Stimulated activated effector memory CD8-positive, alpha-beta T cell treated with anti-CD3 and anti-CD28 coated beads, Interleukin-12 subunit alpha, Interleukin-12 subunit beta, amount 100 ng/mL, for 72 hours (primary cell): Measurements from ENCODE around the gene OTX2.

Source experiments
- ATAC-seq: fragments of 150-1000 bp; cut with Tn5 transposase; 2 replicates; pipeline ENCODE4 v1.10.0; 2021
- DNase-seq, 2 donors: peaks; one replicate each; pipeline ENCODE4 v3.0.0; 2021 to 2022; ENCODE audit warnings: low spot score in 2 of 2
- H3K27ac Mint-ChIP-seq: one replicate; pipeline ENCODE4 v1.8.0; 2022; ENCODE audit warnings: mild to moderate bottlenecking, mixed read lengths
- H3K36me3 Mint-ChIP-seq: one replicate; pipeline ENCODE4 v1.8.0; 2022; ENCODE audit warnings: mild to moderate bottlenecking, mixed read lengths
- H3K4me1 Mint-ChIP-seq: one replicate; pipeline ENCODE4 v1.8.0; 2022; ENCODE audit warnings: mixed read lengths
- H3K4me3 Mint-ChIP-seq: one replicate; pipeline ENCODE4 v1.8.0; 2022; ENCODE audit warnings: mild to moderate bottlenecking, mixed read lengths
- H3K9me3 Mint-ChIP-seq: one replicate; pipeline ENCODE4 v1.8.0; 2022; ENCODE audit warnings: mixed read lengths

Gene OTX2

GRCh38 chr14:56789955-56790354 is 20.3 kb downstream of the OTX2 start:
- Mint-ChIP-seq H3K27ac (no peak overlapping the region), H3K4me1 (no peaks in the 10 kb centered on the region), H3K9me3 (no peaks in the 10 kb centered on the region), H3K4me3 (no peak overlapping the region), H3K36me3 (no peaks in the 10 kb centered on the region)
- ATAC-seq (no peak), DNase-seq (no peak)

GRCh38 chr14:56787530-56787929 is 22.7 kb downstream of the OTX2 start:
- Mint-ChIP-seq H3K9me3 (no peaks in the 10 kb centered on the region), H3K36me3 (no peaks in the 10 kb centered on the region), H3K4me1 (no peaks in the 10 kb centered on the region), H3K27ac (no peak overlapping the region), H3K4me3 (no peak overlapping the region)
- no peak for DNase-seq
- ATAC-seq = no peak

GRCh38 chr14:56782711-56783110 is 27.6 kb downstream of the OTX2 start:
- Mint-ChIP-seq H3K4me3 (no peak overlapping the region), H3K36me3 (no peaks in the 10 kb centered on the region), H3K27ac (no peak overlapping the region), H3K4me1 (no peaks in the 10 kb centered on the region), H3K9me3 (no peaks in the 10 kb centered on the region)
- DNase-seq = no peak
- ATAC-seq = no peak

GRCh38 chr14:56774503-56774902 is 35.8 kb downstream of the OTX2 start:
- Mint-ChIP-seq H3K36me3 (no peaks in the 10 kb centered on the region), H3K9me3 (no peaks in the 10 kb centered on the region), H3K4me1 (no peaks in the 10 kb centered on the region), H3K27ac (no peak overlapping the region), H3K4me3 (no peak overlapping the region)
- no peak for DNase-seq
- ATAC-seq = no peak

- no peaks in the 10 kb centered on the region for H3K4me1 Mint-ChIP-seq
- H3K27ac Mint-ChIP-seq = no peak overlapping the region
- ATAC-seq = no peak
- DNase-seq = no peak
- no peaks in the 10 kb centered on the region for H3K36me3 Mint-ChIP-seq
- H3K9me3 Mint-ChIP-seq = no peaks in the 10 kb centered on the region
- no peak overlapping the region for H3K4me3 Mint-ChIP-seq
Observed at GRCh38 chr14:56770512-56770911, 39.8 kb downstream of the OTX2 start.

DNA sequence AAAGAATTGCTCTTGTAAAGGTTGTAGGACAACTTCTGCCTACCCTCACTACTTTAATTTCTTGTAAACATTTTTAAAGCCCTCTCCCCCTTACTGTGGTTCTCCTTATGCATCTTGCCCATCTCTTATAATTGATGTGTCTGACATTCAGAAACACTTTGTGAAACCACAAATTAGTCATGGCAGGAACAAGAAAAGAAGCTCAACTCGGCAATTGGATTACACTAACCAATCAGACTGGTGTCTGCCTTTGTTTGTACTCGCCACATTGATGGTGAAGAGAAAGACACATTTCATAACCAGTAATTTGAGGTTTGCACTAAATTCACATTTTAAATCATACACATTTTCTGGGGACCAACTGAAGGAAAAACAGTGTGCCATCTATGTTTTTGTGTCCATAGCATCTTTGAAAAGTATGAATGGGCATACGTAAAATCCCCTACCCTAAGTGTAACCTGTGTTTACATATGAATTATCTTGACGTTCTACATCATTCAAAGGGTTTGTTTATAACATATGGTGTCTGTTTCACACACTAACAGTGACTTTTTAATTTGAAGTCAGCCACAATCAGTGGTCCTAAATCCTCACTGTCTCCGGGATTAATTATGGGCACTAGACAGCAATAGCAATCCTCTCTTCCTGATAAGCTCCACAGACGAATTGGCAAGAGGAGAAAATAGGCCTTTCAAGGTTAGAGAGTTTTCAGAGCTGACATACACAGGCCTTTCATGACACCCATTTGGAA is 49.9 kb downstream of the OTX2 start:
- no peak for DNase-seq
- Mint-ChIP-seq H3K36me3 (no peaks in the 10 kb centered on the region), H3K4me3 (no peak overlapping the region), H3K9me3 (no peaks in the 10 kb centered on the region), H3K4me1 (no peaks in the 10 kb centered on the region), H3K27ac (no peak overlapping the region)
- ATAC-seq = no peak

DNA sequence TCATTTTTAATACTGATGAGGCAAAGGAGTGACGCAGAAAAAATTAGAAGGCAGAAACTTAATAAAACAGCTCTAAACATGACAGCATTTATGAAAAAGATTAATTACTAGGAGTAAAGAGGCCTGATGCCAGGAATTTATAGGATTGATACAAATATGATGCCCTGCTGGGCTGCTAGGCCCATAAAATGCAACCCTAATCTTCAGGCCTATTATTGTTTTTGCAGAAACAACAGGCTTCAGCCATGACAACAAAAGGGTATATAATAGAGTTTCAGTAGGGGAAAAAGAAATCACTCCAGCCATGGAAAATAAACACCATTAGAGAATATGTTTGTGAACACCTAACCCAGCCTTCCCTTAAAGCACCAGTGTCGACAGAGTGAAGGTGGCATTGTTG is 50.6 kb downstream of the OTX2 start:
- Mint-ChIP-seq H3K4me3 (no peak overlapping the region), H3K4me1 (no peaks in the 10 kb centered on the region), H3K36me3 (no peaks in the 10 kb centered on the region), H3K27ac (no peak overlapping the region), H3K9me3 (no peaks in the 10 kb centered on the region)
- DNase-seq (no peak), ATAC-seq (no peak)

GRCh38 chr14:56759094-56759493 is 51.2 kb downstream of the OTX2 start:
- no peak for ATAC-seq
- DNase-seq = no peak
- Mint-ChIP-seq H3K4me3 (no peak overlapping the region), H3K9me3 (no peaks in the 10 kb centered on the region), H3K4me1 (no peaks in the 10 kb centered on the region), H3K36me3 (no peaks in the 10 kb centered on the region), H3K27ac (no peak overlapping the region)

DNA sequence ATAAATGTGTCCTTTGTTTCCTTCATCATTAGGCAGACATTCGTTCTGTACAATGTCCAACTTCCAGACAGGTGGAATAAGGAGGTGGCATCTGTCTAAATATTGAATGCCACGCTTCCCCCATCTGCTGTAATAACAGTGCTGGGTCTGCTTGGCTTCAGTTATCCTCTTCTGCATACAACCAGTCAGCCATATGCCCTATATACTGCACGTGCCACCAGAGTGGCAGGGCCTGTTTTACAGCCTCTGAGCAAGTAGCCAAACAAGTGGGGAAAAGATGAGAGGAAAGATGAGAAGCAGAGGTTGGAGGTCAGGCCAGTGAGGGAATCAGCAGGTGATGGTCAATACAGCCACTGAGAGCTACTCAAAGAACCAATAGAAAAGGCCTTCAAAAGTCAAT is 55.4 kb downstream of the OTX2 start:
- Mint-ChIP-seq H3K9me3 (no peaks in the 10 kb centered on the region), H3K4me3 (no peak overlapping the region), H3K4me1 (no peaks in the 10 kb centered on the region), H3K36me3 (no peaks in the 10 kb centered on the region), H3K27ac (no peak overlapping the region)
- ATAC-seq = peak; percentile 19
- no peak for DNase-seq

- H3K4me3 Mint-ChIP-seq = no peak overlapping the region
- no peak overlapping the region for H3K27ac Mint-ChIP-seq
- ATAC-seq (no peak), DNase-seq (no peak)
- H3K9me3 Mint-ChIP-seq = no peaks in the 10 kb centered on the region
- no peaks in the 10 kb centered on the region for H3K36me3 Mint-ChIP-seq
- H3K4me1 Mint-ChIP-seq = no peaks in the 10 kb centered on the region
Observed at GRCh38 chr14:56753396-56753795, 56.9 kb downstream of the OTX2 start.

DNA sequence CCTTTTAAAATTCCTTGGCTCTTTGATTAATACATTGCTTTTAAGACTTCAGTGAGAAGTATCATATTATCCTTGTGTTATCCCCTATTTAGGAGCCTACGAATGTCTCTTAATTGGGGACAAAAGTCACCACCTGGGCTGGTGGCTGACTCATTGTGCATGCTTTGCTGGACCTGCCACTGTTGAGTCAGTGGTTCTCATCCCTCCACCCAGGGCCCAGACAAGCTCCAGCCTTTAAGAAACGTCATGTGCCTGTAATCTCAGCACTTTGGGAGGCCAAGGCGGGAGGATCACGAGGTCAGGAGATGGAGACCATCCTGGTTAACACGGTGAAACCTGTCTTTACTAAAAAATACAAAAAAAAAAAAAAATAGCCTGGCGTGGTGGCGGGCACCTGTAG is 57.9 kb downstream of the OTX2 start:
- no peaks in the 10 kb centered on the region for H3K4me1 Mint-ChIP-seq
- no peak overlapping the region for H3K4me3 Mint-ChIP-seq
- no peak overlapping the region for H3K27ac Mint-ChIP-seq
- no peaks in the 10 kb centered on the region for H3K36me3 Mint-ChIP-seq
- H3K9me3 Mint-ChIP-seq = no peaks in the 10 kb centered on the region
- ATAC-seq = no peak
- DNase-seq = no peak

DNA sequence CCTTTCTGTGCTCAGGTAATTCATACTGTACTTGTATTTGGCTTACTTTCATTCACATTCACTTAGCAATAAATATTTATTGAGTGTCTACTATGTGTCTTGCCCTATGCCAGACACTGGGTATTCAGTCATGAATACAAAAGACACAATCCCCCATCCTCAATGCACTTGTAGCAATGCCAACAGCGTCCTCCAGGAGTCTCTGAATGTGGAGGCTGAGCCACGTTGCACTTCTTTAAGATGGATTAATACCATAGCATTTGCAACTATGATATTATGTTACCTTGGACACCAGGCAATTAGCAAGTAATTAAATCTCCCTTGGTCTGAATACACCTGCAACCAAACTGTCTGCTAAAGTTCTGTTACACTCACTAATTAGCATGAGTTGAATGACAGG is 58.8 kb downstream of the OTX2 start:
- no peak for ATAC-seq
- H3K36me3 Mint-ChIP-seq = no peaks in the 10 kb centered on the region
- H3K9me3 Mint-ChIP-seq = no peaks in the 10 kb centered on the region

More for the DNA sequence above, 58.8 kb downstream of the OTX2 start:
- H3K27ac Mint-ChIP-seq = no peak overlapping the region
- no peak for DNase-seq
- H3K4me3 Mint-ChIP-seq = no peak overlapping the region
- H3K4me1 Mint-ChIP-seq = no peaks in the 10 kb centered on the region
